ENCODE data around the gene SLC35A4.

DNA sequence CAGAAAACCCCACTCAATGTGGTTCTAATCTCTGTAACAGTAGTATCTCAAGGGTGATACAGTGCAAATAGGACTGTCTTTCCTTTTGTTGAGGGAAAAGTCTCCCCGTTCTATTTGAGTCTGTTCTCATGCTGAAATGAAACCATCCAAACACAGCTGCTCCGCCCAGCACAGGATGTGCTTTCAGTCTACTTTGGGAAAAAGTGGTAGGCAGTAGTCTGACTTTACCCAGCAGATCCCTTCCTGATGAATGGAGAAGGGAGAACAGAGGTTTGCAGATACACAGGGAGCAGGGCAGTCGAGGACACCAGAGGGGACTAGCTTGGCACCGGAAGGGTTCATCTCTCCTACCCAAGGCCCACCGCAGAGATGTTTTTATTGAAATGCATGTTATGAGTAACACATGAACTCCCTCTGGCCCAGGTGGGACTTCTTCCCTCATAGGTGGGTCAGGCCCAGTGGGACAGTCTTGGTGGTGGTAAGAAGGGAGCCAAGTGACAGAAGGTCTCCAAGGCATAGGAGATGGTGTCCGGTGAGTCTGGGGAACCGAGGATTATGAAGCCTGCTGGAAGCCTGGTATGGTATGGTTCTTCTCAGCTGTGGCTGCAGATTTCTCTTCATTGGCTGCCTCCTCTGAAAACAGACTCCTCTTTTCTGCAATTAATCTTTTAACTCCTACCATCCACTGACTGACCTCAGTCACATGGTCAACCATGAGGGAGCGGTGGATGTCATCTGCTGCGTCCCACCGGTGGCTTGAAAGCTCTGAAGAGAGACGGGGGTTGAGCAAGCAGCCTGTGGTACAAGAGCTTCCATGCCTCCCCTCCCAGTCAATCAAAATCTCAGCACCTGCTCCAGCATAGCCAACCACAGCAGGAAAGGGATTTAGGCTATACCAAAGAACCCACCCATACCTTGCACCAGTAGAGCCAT, 14.2 kb upstream of the SLC35A4 start:
- TF ChIP-seq EZH2 (IDR thresholded peaks at IDR 0.05; ENCODE audit: borderline replicate concordance, low read length) (no peak), CTCF (IDR thresholded peaks at IDR 0.05; ENCODE audit: low read length) (no peak)
